ENCODE results near the gene TVP23A. TPM values are rescaled to one million over a fixed set of nuclear protein-coding genes. Genes with fewer than 3 reads are reported as not detected.
A peak's percentile ranks its signal among the peaks of the same experiment; 100 is the strongest.
"Not testable (repeated sequence)": the region's sequence is repeated elsewhere in the genome, so short reads cannot be mapped to it uniquely, and the experiment has no call there.

TVP23A gene
- total and polyA plus RNA-seq, 2 donors (not counting 1 experiment from before 2014, with no cell fraction given), result 0.37 to 3.2 TPM

DNA sequence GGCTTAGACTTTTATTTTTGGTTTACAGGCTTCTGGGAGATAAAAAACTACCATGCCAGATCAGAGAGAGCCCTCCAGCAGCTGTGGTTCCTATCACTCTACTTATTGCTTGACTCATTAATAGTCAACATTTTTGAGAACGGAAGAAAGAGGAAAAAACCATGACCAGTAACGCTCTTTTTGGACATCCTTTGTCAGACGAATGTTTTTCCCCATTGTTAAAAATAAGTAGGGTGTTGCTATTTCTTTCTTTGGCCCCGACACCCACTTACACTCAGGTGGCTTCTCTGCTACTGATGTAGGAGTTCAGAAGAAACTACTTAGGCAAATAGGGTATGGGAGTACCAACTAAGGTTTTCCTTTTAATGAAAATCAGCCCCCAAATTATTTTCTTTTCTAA lies 27.5 kb downstream of the TVP23A start:
- no peak for TF ChIP-seq EZH2 (IDR thresholded peaks at IDR 0.05; ENCODE audit: borderline replicate concordance, insufficient read depth, low read depth, low read length, poor library complexity, severe bottlenecking)
- TF ChIP-seq, protein P1, sequence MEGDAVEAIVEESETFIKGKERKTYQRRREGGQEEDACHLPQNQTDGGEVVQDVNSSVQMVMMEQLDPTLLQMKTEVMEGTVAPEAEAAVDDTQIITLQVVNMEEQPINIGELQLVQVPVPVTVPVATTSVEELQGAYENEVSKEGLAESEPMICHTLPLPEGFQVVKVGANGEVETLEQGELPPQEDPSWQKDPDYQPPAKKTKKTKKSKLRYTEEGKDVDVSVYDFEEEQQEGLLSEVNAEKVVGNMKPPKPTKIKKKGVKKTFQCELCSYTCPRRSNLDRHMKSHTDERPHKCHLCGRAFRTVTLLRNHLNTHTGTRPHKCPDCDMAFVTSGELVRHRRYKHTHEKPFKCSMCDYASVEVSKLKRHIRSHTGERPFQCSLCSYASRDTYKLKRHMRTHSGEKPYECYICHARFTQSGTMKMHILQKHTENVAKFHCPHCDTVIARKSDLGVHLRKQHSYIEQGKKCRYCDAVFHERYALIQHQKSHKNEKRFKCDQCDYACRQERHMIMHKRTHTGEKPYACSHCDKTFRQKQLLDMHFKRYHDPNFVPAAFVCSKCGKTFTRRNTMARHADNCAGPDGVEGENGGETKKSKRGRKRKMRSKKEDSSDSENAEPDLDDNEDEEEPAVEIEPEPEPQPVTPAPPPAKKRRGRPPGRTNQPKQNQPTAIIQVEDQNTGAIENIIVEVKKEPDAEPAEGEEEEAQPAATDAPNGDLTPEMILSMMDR (IDR thresholded peaks at IDR 0.05), result no peak
- peak overlapping the region in 1 of 2 donors; percentile 69 for H3K27ac ChIP-seq (ENCODE audit: low read length in 2 of 2)
- CTCF ChIA-PET, result no interaction called here
- peaks cover 1 to 14% (median 3%) of the 10 kb centered on the region in 3 donors for H3K9me3 ChIP-seq (ENCODE audit: control extremely low read depth in 1 of 3, control insufficient read depth in 2 of 3, insufficient read depth in 1 of 3, low read length in 2 of 3)
- H3K4me1 Mint-ChIP-seq, result peaks cover 63% of the 10 kb centered on the region
- no peaks in the 10 kb centered on the region for H3K9me3 Mint-ChIP-seq (ENCODE audit: insufficient read depth)
- H3K27ac Mint-ChIP-seq, result peak overlapping the region; percentile 68
- no peaks in the 10 kb centered on the region for H3K79me2 ChIP-seq (ENCODE audit: control insufficient read depth, insufficient read depth, low read length)
- no peaks in the 10 kb centered on the region for H3K27me3 Mint-ChIP-seq
- no peaks in the 10 kb centered on the region for H3K36me3 ChIP-seq (replicated peaks in 1 of 2; ENCODE audit: control extremely low read depth in 1 of 2, control insufficient read depth in 1 of 2, extremely low read depth in 1 of 2, insufficient read depth in 2 of 2, low read length in 1 of 2)
- peaks cover 32 to 41% of the 10 kb centered on the region in 2 donors for H3K4me1 ChIP-seq (ENCODE audit: control insufficient read depth in 2 of 2, insufficient read depth in 2 of 2, low read length in 2 of 2)
- POLR2A ChIA-PET, result no interaction called here
- peak overlapping the region; percentile 10 for H3K4me3 Mint-ChIP-seq
- peak overlapping the region; percentile 47 for H3K4me2 ChIP-seq (replicated peaks; ENCODE audit: low read depth, low read length, poor library complexity, severe bottlenecking)
- ATAC-seq (ENCODE audit: low read depth), result peak; percentile 11
- no peaks in the 10 kb centered on the region for H4K20me1 ChIP-seq (ENCODE audit: control insufficient read depth, insufficient read depth, low read length, poor library complexity, severe bottlenecking)
- no CpG with 5 or more reads among the region's 4 CpGs for WGBS (ENCODE audit: insufficient coverage)
- DNase-seq, result peak; percentile 29
- H2AFZ ChIP-seq (ENCODE audit: insufficient read depth, low read depth, low read length, poor library complexity, severe bottlenecking), result peak overlapping the region; percentile 28
- H3K9ac ChIP-seq (ENCODE audit: low read length), result no peak overlapping the region
- H3K4me3 ChIP-seq (ENCODE audit: control extremely low read depth in 1 of 5, extremely low read depth in 1 of 5, insufficient read depth in 1 of 5, low read depth in 2 of 5, low read length in 4 of 5), result peak overlapping the region in 1 of 5 experiments; percentile 10
- H3K27me3 ChIP-seq (replicated peaks in 1 of 4; ENCODE audit: control extremely low read depth in 1 of 4, control insufficient read depth in 3 of 4, insufficient read depth in 4 of 4, low read length in 3 of 4), result no peaks in the 10 kb centered on the region
- intact Hi-C loops (cut with micrococcal nuclease), result loop anchor here (5.0 kb wide), 1 partner anchor 76 kb away; no protein-coding TSS in a partner anchor

DNA sequence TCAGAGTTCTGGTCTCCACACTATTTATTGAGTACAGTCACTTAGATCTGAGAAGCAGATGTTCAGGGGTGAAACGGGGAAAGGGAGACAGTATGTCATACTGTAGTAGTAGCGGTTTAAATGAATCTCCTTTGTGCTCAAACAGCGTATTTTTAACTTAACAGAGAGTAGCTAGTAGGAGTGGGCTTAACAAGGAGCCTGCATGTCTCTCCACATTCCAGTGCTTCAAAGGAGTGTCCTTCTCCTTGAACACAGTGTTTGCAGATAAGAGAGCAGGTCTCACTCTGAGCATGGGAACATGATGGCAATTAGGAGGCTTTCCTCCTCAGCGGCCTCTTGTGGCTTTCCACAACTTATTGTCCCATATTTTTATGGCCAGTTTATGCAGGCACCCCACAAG lies 30.0 kb downstream of the TVP23A start:
- WGBS (ENCODE audit: insufficient coverage), result 95% methylated on average over 2 of the region's 4 CpGs
- intact Hi-C loops (cut with micrococcal nuclease); H2AFZ ChIP-seq (ENCODE audit: insufficient read depth, low read depth, low read length, poor library complexity, severe bottlenecking); H3K36me3 ChIP-seq (replicated peaks in 1 of 2; ENCODE audit: control extremely low read depth in 1 of 2, control insufficient read depth in 1 of 2, extremely low read depth in 1 of 2, insufficient read depth in 2 of 2, low read length in 1 of 2); POLR2A ChIA-PET; H3K27me3 Mint-ChIP-seq; H3K79me2 ChIP-seq (ENCODE audit: control insufficient read depth, insufficient read depth, low read length); DNase-seq; H3K4me3 ChIP-seq (ENCODE audit: control extremely low read depth in 1 of 5, extremely low read depth in 1 of 5, insufficient read depth in 1 of 5, low read depth in 2 of 5, low read length in 4 of 5); H3K9ac ChIP-seq (ENCODE audit: low read length); ATAC-seq (ENCODE audit: low read depth); H3K9me3 Mint-ChIP-seq (ENCODE audit: insufficient read depth); H3K27me3 ChIP-seq (replicated peaks in 1 of 4; ENCODE audit: control extremely low read depth in 1 of 4, control insufficient read depth in 3 of 4, insufficient read depth in 4 of 4, low read length in 3 of 4); H3K4me3 Mint-ChIP-seq; H3K4me2 ChIP-seq (replicated peaks; ENCODE audit: low read depth, low read length, poor library complexity, severe bottlenecking); H3K27ac ChIP-seq (ENCODE audit: low read length in 2 of 2); H4K20me1 ChIP-seq (ENCODE audit: control insufficient read depth, insufficient read depth, low read length, poor library complexity, severe bottlenecking): not testable (repeated sequence)
- H3K27ac Mint-ChIP-seq, result peak overlapping the region; percentile 68
- Histone ChIP-seq H3K4me1 (ENCODE audit: control insufficient read depth in 2 of 2, insufficient read depth in 2 of 2, low read length in 2 of 2) (peaks cover 32 to 36% of the 10 kb centered on the region in 2 donors), H3K9me3 (ENCODE audit: control extremely low read depth in 1 of 3, control insufficient read depth in 2 of 3, insufficient read depth in 1 of 3, low read length in 2 of 3) (peaks cover 1 to 14% (median 3%) of the 10 kb centered on the region in 3 donors)
- CTCF ChIA-PET, result interaction anchor here (0.6 kb wide), 1 partner anchor 48 kb away, joined by 3 read pairs; no protein-coding TSS in a partner anchor
- H3K4me1 Mint-ChIP-seq, result peaks cover 56% of the 10 kb centered on the region
